Kasumi-1 (cell line): ENCODE results near the gene ZFYVE27.

ENCODE experiments used
- DNase-seq, 2 experiments: peaks; one replicate each; lab custom pipeline; 2025; lab: John Stamatoyannopoulos, UW

Gene ZFYVE27

DNA sequence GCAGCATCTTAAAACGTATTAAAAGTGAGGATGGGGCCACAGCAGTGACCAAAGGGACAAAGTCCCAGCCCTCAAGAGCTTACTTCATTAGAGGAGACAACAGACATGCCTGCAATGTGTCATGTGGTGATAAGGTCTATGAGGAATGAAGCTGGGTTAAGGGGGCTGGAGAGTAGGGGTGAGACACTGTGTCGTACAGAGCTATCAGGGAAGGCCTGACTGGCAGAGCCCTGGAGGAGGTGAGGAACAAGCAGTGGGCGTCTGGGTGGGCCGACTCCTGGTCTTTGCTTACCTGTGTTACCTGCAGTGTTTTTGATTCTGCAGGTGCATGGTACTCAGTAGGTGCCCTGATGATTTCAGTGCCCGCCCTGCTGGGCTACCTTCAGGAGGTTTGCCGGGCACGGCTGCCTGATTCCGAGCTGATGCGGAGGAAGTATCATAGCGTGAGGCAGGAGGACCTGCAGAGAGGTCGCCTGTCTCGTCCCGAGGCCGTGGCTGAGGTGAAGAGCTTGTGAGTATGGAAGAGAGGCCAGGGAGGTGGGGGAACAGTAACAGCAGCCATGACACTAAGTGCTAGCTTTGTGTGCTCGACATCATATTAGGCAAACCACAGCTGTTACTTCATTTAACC, 7.6 kb downstream of the ZFYVE27 start:
- DNase-seq: no peak

DNA sequence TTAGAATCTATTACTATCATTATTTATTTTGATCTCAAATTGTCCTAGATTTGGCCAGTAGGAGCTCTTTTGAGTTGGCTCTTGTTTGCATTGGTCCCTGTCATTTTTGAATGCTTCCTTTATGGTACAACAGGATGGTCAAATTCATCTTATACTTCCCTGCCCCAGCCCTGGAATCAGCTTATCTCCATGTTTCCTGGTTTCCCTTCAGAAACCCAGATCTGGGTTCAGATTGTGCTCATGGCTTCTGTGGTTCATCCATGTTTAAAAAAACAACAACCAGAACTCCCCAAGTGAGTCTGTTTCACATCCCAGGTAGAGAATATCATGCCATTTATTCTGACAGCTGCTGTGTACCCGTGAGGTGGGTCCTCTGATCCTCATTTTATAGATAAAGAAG, 10.6 kb downstream of the ZFYVE27 start:
- no peak for DNase-seq

DNA sequence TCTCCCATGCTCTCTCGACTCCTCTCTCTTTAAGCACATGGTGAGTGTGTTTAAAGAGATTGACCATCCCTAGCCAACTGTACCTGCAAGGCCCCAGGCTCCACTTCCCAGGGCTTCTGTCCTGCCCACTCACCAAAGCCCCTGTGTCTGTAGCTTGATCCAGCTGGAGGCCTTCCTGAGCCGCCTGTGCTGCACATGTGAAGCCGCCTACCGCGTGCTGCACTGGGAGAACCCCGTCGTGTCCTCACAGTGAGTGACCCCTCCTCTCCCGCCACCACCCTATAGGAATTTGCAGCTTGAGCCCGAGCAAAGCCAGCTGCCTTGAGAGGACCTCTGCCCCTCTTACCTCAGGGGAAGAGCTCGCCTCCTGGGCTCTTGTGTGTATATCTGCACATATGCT, 11.2 kb downstream of the ZFYVE27 start:
- no peak for DNase-seq

DNA sequence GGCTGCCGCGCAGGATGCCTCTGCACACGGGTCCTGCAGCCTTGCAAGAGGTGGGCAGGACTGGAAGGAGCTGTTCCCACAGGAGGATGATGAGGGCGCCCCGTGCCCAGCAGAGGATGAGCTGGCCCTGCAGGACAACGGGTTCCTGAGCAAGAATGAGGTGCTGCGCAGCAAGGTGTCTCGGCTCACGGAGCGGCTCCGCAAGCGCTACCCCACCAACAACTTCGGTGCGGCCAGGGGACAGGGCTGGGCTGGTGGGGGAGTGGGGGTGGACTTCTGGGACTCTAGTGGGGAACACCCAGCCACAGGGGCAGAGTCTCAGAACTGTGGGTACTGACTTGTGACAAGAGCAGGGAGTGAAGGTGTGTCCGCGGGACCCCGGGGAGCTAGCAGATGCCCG, 16.0 kb downstream of the ZFYVE27 start:
- no peak for DNase-seq

DNA sequence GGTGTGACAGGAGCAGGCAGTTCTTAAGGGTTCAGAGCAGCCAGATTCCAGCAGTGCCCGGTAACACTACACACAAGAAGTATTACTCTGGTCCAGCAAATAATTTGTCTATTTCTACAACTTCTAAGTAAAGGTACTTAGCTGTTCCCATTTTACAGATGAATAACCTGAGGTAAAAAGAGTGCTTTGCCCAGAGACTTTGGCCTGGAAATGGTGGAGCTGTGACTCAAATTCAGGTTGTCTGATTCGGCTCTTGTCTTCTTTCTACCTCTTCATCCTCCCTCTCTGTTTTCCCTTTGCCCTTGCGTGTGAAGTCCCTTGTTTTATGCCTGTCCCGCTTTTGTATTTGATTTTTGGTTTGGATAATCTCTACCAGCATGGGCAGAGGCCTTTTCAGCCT, 17.8 kb downstream of the ZFYVE27 start:
- DNase-seq: no peak

DNA sequence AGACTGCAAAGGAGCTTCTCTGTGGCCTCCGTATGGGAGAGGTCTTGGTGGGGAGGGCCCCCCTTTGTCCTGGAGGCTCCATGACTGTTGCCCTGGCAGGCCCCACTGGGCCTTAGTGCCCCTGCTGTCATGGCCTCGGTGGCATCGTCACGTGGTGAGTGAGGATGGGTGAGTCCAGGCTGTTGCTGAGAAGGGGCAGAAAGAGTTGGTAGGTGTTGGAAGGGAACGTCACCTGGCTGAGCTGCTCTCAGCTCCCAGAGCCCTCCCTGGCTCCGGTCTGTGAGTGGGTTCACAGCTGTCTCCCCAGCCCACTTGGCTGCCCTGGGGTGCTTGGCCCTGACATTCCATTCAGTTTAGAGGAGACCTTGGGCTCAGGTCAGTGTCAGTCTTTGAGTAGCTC, 18.8 kb downstream of the ZFYVE27 start:
- DNase-seq: no peak

DNA sequence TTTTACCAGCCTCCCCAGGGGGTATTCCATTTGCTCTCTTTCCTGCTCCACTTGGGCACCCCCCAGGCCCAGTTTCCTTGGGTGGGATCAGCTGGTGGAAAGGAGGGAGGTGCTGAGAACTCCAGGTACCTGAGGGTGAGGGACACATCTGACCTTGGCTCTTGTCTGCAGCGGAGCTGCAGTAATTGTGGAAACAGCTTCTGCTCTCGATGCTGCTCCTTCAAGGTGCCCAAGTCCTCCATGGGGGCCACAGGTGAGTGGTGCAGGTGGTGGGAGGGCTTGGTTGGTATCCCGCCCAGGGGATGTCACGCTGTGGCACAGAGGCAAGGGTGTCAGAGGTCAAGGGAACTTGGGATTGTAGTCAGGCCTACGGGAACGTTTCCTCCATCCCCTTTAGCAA, 20.5 kb downstream of the ZFYVE27 start:
- DNase-seq: no peak

DNA sequence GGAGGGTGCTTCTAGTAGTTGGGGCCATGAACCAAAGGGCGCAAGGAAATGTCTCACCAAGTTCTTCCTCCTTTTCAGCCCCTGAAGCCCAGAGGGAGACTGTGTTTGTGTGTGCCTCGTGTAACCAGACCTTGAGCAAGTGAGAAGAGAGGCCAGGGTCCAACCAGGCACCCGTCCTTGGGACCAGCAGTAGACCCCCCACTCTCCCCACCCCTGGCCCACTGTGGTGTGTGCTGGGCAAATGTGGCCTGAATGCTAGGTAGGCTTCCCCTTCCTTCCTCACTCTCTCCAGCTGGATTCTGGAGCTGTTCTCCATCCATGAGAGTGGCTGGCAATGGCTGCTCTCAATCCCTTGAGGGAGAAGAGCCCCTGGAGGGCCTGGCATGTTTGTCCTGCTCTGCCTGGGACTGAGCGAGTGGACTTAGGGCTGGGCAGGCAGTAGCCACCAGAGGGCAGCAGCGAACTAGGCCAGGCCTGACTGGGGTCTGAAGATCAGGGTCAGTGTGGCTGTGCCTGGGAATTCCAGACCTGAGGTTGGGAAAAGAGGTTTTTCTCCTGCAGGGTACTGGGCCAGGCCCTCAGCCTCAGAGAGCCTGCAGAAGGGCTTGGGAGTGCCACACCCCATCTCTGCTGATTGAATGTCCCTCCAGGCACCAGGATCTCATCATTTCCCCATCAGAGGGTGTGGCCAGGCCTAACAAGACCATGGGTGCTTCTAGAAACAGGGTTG, 22.4 kb downstream of the ZFYVE27 start:
- DNase-seq: peak; percentile 35 to 65

DNA sequence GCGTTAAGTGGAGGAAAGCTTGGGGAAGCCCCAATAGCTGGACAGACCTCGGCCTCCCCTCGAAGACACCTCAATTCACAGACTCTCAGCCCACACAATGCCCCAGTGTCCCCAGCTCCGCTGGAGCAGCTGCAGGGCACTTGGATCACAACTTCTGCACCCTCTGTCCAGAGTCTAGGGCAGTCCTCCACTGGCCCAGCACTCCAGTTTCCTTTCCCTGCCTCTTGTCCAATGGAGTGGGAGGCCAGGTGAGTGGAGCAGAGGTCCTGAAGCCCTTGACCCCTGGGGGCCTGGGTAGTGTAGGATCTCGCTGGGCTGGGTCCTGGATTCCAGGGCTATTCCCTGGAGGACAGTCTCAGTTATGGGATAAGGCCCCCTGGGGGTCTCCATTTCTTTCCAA, 23.0 kb downstream of the ZFYVE27 start:
- DNase-seq: no peak

DNA sequence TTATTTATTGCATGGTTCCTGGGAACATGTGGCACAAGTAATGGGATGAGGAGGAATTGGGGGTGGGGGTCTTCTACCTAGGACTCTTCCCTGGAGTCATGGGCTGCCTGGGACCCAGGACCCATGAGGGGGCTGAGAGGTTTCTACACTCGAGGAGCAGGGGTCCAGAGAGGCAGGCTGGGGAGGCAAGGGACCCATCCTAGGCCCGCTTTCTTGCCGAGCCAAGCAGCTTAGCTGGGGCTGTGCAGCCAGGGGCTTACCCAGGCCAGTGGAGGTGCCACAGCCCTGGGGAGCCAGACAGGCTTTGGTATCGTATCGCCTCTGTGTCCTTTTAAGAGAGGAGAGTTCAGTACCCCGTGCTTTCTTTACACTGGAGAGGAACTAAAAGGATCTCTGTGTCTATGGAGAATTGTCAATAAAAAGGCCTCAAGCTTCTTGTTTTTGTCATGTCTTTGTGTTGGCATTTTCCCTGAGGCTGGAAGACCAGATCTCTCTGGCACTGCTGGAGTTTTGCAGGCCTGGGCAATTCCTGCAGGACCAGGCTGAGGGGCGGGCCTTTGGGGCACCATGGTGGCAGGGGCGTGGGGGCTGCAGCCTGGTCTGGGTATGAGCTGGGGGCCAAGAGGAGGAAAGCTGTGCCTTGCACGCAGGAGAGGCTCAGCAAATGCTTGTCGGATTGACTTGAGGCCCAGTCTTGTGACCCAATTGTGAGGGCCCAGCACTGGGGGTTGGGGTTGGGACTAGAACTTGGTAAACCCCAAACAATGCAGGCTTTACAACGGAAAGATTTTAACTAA, 23.7 kb downstream of the ZFYVE27 start:
- no peak for DNase-seq

DNA sequence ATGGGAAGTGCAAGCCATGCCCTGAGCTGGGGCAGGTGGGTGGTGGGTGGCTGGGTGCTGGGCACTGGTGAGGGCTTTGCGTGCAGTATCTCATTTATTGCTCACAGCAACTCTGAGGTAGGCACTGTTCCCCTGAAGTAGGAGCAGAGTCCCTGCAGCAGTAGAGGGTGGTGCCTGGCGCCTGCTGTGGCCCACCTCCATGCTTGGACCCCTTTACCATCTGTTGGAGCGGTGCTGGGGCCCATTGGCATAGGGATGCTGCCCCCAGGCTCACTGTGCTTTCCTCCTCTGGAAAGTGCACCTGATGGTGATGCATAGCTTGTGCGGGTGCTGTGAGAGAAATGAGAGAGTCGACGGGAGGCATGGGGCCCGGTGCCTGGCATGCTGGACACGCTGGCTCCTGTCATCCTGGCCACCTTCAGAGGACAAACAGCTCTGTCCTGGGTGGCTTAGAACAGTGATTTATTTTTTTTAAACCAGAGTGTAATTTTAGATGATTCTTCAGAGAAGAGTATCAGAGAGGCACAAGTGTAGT, 24.5 kb downstream of the ZFYVE27 start:
- DNase-seq: no peak

DNA sequence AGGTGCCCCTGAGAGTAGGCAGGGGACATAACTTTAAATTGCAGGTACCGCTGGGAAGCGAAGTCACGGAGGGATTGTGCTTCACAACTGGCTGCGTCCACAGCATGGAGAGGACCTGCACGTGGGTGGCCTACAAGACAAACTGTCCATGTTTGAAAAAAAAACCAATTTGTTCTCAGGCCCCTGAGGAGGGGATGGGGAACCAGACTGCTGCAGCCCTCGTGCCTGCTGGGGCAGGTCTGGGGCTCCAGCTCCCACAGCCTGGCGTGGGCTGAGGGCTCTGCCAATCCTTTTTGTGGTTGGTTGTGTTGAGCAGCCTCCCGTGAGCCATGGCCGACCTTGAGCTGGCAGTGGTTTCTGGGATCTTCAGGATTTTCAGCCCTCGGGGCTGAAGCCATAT, 25.1 kb downstream of the ZFYVE27 start:
- no peak for DNase-seq

DNA sequence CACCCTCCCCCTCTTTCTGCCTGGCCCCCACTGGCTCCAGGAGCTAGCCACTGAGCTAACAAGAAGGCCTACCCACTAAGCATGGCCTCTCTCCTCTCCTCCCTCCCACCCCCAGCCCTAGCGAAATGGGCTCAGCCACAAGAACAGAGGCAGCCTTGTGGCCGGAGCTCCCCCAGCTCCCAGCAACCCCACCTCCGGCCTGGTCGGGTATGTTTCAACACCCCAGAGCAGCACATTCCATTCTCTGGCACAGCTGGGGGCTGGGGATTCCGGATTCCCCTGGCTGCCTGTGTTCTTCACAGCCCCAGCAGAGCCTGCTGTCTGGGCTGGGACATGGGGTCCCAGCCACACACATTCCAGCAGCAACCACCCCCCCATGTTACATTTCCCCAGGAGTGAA, 25.9 kb downstream of the ZFYVE27 start:
- no peak for DNase-seq

DNA sequence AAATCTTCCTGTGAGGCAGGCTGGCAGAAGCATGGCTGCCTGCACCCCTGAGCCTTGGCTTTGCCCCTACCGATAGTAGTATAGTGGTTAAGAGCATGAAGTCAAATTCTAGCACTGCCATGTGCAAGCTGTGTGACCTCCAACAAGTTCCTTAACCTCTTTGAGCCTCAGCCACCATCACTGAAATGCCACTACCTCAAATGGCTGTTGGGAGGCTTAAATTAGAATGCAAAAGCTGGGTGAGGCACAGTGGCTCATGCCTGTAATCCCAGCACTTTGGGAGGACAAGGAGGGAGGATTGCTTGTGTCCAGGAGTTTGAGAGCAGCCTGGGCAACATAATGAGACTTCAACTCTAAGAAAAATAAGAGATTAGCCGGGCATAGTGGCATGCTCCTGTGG, 26.5 kb downstream of the ZFYVE27 start:
- DNase-seq: no peak

DNA sequence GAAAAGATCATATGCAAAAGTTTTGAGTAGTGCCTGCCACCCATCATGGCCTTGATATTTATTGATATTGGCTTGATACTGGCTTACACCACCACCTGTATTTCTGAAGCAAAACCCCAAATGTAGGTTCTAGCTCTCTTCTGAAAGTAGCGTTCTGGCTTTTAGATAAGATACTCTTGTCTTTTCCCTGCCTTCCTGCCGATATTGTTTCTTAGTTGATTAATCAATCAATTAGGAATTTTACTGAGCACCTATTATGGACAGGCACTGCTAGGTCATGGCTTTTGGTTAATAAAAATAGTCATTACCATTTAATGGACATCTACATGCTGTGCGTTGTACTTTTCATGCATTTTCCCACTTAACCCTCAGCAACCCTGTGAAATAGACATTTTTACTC, 27.0 kb downstream of the ZFYVE27 start:
- DNase-seq: no peak

DNA sequence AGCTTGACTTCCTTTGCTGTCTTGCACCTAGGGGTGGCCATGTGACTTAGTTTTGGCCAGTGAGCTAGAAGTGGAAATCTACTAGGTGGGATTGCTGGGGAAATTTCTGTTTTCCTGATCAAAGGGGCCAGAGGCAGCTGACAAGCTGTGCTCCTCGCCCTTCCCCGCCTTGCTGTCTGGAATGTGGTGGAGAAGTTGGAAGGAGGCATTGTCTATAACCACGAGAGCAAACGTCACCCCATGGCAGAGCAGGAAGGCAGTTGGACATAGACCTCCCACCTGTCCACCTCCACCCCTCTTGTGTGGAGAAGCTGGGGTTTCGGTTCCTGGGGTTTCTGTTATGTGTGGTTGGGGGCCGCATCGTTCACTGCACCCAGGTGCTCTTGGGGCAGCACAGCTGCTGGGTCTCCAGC, 27.6 kb downstream of the ZFYVE27 start:
- no peak for DNase-seq

DNA sequence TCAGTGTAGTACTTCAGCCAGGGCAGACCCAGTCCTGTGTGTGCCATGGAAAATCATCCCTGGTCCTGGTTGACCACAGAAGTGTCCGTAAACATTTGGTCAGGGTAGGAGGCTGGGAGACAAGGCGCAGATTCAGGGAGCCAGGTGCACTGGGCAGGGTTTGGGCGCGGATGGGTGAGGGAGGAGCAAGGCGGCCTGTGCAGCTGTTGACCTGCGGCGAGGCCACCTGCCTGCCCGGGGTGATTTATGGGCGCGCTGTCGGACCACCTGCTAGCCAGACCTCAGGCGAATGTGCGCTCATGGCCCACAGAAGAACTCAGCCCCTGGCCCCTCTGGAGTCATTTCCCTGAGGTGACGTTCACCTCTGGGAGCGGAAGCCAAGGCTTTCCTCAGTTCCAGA, 28.3 kb downstream of the ZFYVE27 start:
- DNase-seq: no peak

DNA sequence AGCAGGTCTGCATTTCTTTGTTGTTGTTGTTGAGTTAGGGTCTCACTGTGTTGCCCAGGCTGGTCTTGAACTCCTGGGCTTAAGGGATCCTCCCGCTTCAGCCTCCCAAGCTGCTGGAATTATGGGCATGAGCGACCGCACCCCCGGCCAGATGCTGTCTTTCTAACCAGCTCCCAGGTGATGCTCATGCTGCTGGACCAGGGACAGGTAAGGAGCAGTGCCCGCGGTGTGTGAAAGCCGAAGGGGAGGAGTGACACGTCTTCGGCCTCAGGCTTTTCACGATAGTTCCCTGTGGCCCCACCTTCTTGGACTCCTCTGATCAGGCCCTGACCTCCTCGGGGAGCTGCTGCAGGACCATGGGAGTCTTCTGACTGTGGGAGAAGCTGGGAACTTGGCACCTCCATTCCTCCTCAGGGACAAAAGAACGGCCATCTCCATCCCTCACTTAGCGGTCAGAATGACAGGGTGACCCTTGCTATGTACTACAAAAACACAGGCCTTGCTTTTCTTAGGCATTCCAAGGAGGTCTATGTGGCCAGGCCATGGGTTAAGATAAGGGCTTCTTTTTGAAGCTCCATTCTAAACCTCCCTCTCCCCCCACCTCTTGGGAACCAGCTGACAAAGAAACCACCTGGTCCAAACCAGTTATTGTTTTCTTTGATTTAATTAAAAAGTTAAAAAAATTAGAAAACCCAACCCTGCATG, 29.3 kb downstream of the ZFYVE27 start:
- DNase-seq: no peak

DNA sequence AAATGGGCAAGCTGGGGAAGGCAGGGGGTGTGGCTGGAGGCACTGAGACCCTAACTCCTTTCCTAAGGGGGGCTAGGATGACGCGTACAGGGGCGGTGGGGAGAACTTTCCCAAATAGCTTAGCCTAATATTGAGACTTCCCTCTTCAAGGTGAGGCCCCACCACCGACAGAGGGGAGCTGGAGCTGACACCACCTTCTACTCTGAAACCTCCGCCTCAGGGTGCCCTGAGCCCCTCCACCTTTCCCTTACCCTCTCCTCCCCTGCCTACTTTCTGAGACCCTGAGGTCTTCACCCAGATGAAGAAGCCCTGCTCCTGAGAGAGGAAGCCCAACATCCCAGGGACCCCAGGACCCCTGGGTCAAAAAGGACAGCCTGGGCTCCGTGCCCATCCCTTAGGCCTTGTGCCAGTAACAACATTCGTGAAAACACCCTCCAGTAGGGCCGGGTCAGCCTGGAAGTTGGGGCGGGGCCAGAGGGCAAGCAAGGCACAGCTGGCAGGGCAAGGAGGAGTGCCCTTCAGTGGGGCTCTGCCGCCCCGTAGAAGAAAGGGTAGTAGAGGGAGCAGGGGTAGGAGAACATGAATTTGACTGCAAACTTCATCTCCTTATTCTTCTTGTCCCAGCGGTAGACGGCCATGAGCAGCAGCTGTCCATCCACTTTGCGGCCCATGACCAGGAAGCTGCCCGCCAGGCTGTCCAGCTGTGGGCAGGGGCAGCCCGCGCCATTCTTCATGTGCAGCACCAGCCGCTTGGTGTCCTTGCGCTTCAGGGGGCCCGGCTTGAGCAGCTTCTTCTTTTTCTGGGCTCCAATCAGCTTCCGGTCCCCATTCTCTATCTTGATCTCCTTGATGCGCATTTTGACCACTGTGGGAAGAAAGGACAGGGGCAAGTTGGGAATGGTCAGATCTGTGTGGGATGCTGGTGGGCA, 30.3 kb downstream of the ZFYVE27 start:
- DNase-seq: no peak

DNA sequence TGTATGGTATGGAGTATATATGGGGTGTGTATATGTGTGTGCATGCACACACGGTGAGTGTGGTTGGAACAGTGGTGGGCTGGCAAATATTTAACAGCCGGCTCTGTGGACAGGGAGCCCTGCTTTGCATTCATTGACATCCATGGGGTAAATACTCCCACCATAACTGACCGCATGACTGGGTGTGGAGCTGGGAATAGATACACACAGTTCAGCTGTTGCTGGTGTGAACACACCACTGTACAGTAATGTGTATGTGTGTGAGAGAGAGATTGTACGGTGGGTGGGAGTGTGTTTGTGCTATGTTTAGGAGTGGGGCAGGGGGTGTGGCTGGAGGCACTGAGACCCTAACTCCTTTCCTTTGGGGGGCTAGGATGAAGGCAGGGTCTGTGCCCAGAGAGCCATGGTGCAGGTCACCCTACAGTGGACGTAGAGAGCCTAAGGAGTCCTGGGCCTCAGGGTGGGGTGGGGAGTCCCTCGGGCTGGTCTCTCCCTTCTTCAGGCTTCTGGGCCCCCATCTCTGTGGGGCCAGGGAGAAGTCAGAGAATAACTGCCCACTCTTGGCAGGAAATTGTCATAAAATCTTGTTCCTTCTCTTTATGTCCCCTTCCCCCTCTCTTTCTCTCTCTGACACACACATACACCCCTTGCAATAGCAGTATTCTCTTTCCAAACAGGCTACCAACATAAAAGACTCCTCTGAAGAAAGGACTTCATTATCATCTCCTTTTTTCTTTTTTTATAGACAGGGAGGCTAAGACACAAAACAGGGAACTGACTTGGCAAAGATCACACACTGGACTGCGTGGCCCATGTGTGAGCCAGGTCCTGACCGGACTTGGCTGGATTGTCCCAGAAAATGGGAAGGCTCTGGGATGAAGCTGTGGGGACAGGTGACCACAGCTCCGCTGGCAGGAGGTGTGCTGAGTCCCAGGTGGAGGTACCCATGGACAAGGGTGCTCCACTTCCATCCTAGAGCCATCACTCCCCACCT, 31.7 kb downstream of the ZFYVE27 start:
- no peak for DNase-seq
